ENCODE results near the gene KIF26B. TPM values are rescaled to one million over a fixed set of nuclear protein-coding genes. Genes with fewer than 3 reads are reported as not detected.

Gene KIF26B
- polyA plus RNA-seq, 2 of the 4 experiments (the other 2 are of a cell fraction), result 0.01 to 0.04 TPM

GRCh38 chr1:245560316-245560859 is 405.6 kb downstream of the KIF26B start:
- Histone ChIP-seq H3K4me2 (no peak overlapping the region), H3K4me3 (no peak overlapping the region), H3K9me3 (no peaks in the 10 kb centered on the region), H3K4me1 (peaks cover 7% of the 10 kb centered on the region; the same call in 1 of the 3 replicates), H3K27ac (no peak overlapping the region)
- FAIRE-seq, result no peak
- no peak for DNase-seq (ENCODE audit: low read depth in 1 of 2, low spot score in 1 of 2)
- WGBS (ENCODE audit: missing lambda C conversion rate), result 73% methylated on average over 12 of the region's 12 CpGs
- POLR2A ChIA-PET, result no interaction called here
- TF ChIP-seq HOXB13 (CRISPR knock-in tag; IDR thresholded peaks at IDR 0.05; ENCODE audit: low read depth), result no peak
- TF ChIP-seq RNF2 (IDR thresholded peaks at IDR 0.05; ENCODE audit: borderline replicate concordance, low read depth), result no peak
- no peak for TF ChIP-seq KDM1A (IDR thresholded peaks at IDR 0.05; ENCODE audit: low read depth)
- no peak for TF ChIP-seq JUN (IDR thresholded peaks at IDR 0.05)
- TF ChIP-seq FOSL2 (IDR thresholded peaks at IDR 0.05), result no peak
- no peak for TF ChIP-seq FOSL2 (CRISPR knock-in tag; IDR thresholded peaks at IDR 0.05)
- TF ChIP-seq EHF (CRISPR knock-in tag; IDR thresholded peaks at IDR 0.05), result no peak
- no peak for ATAC-seq
- CTCF ChIA-PET, result interaction anchor here (0.5 kb wide), 1 partner anchor 734 kb away, joined by 3 read pairs; no protein-coding TSS in a partner anchor

GRCh38 chr1:245561665-245562234 is 407.0 kb downstream of the KIF26B start:
- no peak overlapping the region for H3K4me3 ChIP-seq
- ChIA-PET POLR2A (no interaction called here), CTCF (interaction anchor here (1.1 kb wide), 1 partner anchor 54 kb away, joined by 3 read pairs; no protein-coding TSS in a partner anchor)
- no peak overlapping the region for H3K4me2 ChIP-seq
- no peak overlapping the region for H3K27ac ChIP-seq
- DNase-seq (ENCODE audit: low read depth in 1 of 2, low spot score in 1 of 2) (no peak), FAIRE-seq (no peak), ATAC-seq (no peak)
- TF ChIP-seq RCOR1 (IDR thresholded peaks at IDR 0.05; ENCODE audit: low read depth, low read length), result no peak
- no peak for TF ChIP-seq KDM1A (IDR thresholded peaks at IDR 0.05; ENCODE audit: low read depth)
- TF ChIP-seq PHF8 (IDR thresholded peaks at IDR 0.05; ENCODE audit: borderline replicate concordance, low read depth), result no peak
- TF ChIP-seq CBX2 (IDR thresholded peaks at IDR 0.05; ENCODE audit: borderline replicate concordance, low read depth), result no peak
- no peak for TF ChIP-seq REST (IDR thresholded peaks at IDR 0.05)
- no peak for TF ChIP-seq BCL3 (IDR thresholded peaks at IDR 0.05)
- no peak for TF ChIP-seq JUNB (IDR thresholded peaks at IDR 0.05)
- TF ChIP-seq MAZ (IDR thresholded peaks at IDR 0.05; ENCODE audit: borderline replicate concordance, low read depth, low read length), result no peak
- TF ChIP-seq CEBPB (IDR thresholded peaks at IDR 0.05), result no peak
- TF ChIP-seq KDM5A (IDR thresholded peaks at IDR 0.05), result no peak
- TF ChIP-seq ZSCAN20 (CRISPR knock-in tag; IDR thresholded peaks at IDR 0.05), result no peak
- TF ChIP-seq BHLHE40 (IDR thresholded peaks at IDR 0.05; ENCODE audit: low read depth, low read length), result no peak
- TF ChIP-seq ZC3H11A (IDR thresholded peaks at IDR 0.05), result no peak
- TF ChIP-seq RARB (CRISPR knock-in tag; IDR thresholded peaks at IDR 0.05), result no peak
- no peak for TF ChIP-seq ELK1 (IDR thresholded peaks at IDR 0.05; ENCODE audit: low read depth, low read length)
- no peak for TF ChIP-seq USF2 (IDR thresholded peaks at IDR 0.05)
- no peak for TF ChIP-seq FOXS1 (CRISPR knock-in tag; IDR thresholded peaks at IDR 0.05)
- TF ChIP-seq PBX3 (IDR thresholded peaks at IDR 0.05), result no peak
- no peak for TF ChIP-seq EHF (CRISPR knock-in tag; IDR thresholded peaks at IDR 0.05)
- WGBS (ENCODE audit: missing lambda C conversion rate), result 71% methylated on average over 10 of the region's 10 CpGs
- H3K9me3 ChIP-seq, result no peaks in the 10 kb centered on the region; the same call in 2 of the 3 replicates
- peaks cover 7% of the 10 kb centered on the region; the same call in 1 of the 3 replicates for H3K4me1 ChIP-seq

All from A549 (cell line).